GM23338 (cell line): ENCODE data around the gene CEP19. TPM values are rescaled to one million over a fixed set of nuclear protein-coding genes. Genes with fewer than 3 reads are reported as not detected.

ENCODE experiments used
- ATAC-seq: fragments of 200-7000 bp; cut with Tn5 transposase; 3 replicates; pipeline ENCODE4 v1.9.1; 2020
- DNase-seq: peaks from one replicate; pipeline ENCODE4 v3.0.0-alpha.2; 2015; ENCODE audit warnings: low spot score
- H2AFZ ChIP-seq: fragments of 200-600 bp; sonication (generic); 2 replicates; pipeline ENCODE4 v1.8.0; 2016; ENCODE audit warnings: antibody characterized with exemption, mild to moderate bottlenecking, moderate library complexity
- H3F3A ChIP-seq: fragments of 200-600 bp; sonication (generic); replicated peaks from 2 replicates; pipeline ENCODE4 v1.8.0; 2017; ENCODE audit warnings: antibody characterized with exemption, mixed run types, low read depth
- H3K27ac ChIP-seq: fragments of 200-600 bp; sonication (generic); 2 replicates; pipeline ENCODE4 v1.6.1; 2016; ENCODE audit warnings: low read depth
- H3K27me3 ChIP-seq: fragments of 200-600 bp; sonication (generic); 2 replicates; pipeline ENCODE4 v1.8.0; 2016; ENCODE audit warnings: mild to moderate bottlenecking, mixed run types, moderate library complexity; ENCODE audit not compliant: insufficient read depth
- H3K36me3 ChIP-seq: fragments of 200-600 bp; sonication (generic); 2 replicates; pipeline ENCODE4 v1.8.0; 2016; ENCODE audit warnings: mild to moderate bottlenecking; ENCODE audit not compliant: insufficient read depth
- H3K4me1 ChIP-seq: fragments of 200-600 bp; sonication (generic); 2 replicates; pipeline ENCODE4 v1.8.0; 2016; ENCODE audit warnings: mild to moderate bottlenecking, moderate library complexity; ENCODE audit not compliant: insufficient read depth
- H3K4me2 ChIP-seq: fragments of 200-600 bp; sonication (generic); 2 replicates; pipeline ENCODE4 v1.7.1; 2017; ENCODE audit warnings: mixed run types
- H3K4me3 ChIP-seq: fragments of 200-600 bp; sonication (generic); 2 replicates; pipeline ENCODE4 v1.6.1; 2016; ENCODE audit warnings: mixed run types
- H3K79me2 ChIP-seq: fragments of 200-600 bp; sonication (generic); replicated peaks from 2 replicates; pipeline ENCODE4 v1.8.0; 2017; ENCODE audit warnings: mild to moderate bottlenecking; ENCODE audit not compliant: insufficient read depth
- H3K9me2 ChIP-seq: fragments of 200-600 bp; sonication (generic); 2 replicates; pipeline ENCODE4 v1.8.0; 2017; ENCODE audit not compliant: insufficient read depth
- H4K20me1 ChIP-seq: fragments of 200-600 bp; sonication (generic); replicated peaks from 2 replicates; pipeline ENCODE4 v1.8.0; 2017; ENCODE audit warnings: mild to moderate bottlenecking; ENCODE audit not compliant: insufficient read depth
- H3K27ac Mint-ChIP-seq: 2 replicates; pipeline ENCODE4 v1.8.0; 2020; ENCODE audit warnings: inconsistent platforms, mild to moderate bottlenecking, moderate library complexity, mixed read lengths
- H3K27me3 Mint-ChIP-seq: 3 replicates; pipeline ENCODE4 v1.8.0; 2022; ENCODE audit warnings: low read depth, mild to moderate bottlenecking, moderate library complexity, mixed read lengths, inconsistent platforms; ENCODE audit not compliant: insufficient read depth, poor library complexity
- H3K36me3 Mint-ChIP-seq: 3 replicates; pipeline ENCODE4 v1.8.0; 2021; ENCODE audit warnings: low read depth, mild to moderate bottlenecking, inconsistent platforms, moderate library complexity, mixed read lengths
- H3K4me1 Mint-ChIP-seq: 3 replicates; pipeline ENCODE4 v1.8.0; 2020; ENCODE audit warnings: mild to moderate bottlenecking, inconsistent platforms, mixed read lengths
- H3K4me3 Mint-ChIP-seq: 3 replicates; pipeline ENCODE4 v1.8.0; 2021; ENCODE audit warnings: moderate library complexity, mild to moderate bottlenecking, inconsistent platforms, mixed read lengths
- H3K9me3 Mint-ChIP-seq: 3 replicates; pipeline ENCODE4 v1.8.0; 2020; ENCODE audit warnings: moderate library complexity, mild to moderate bottlenecking, inconsistent platforms, mixed read lengths
- CTCF ChIP-seq, 2 experiments: fragments of 200-600 bp in 1 of 2; sonication (generic) in 1 of 2; conservative IDR thresholded peaks; 2 replicates each; pipeline versions ENCODE4 v1.5.1 to v1.6.1; 2016 to 2017; ENCODE audit warnings: antibody characterized with exemption in 2 of 2, low read depth in 2 of 2, mild to moderate bottlenecking in 2 of 2, moderate library complexity in 1 of 2
- JUNB ChIP-seq: IDR thresholded peaks from one replicate; pipeline ENCODE4 v1.6.1; 2016; ENCODE audit warnings: antibody characterized with exemption; ENCODE audit not compliant: unreplicated experiment
- NANOG ChIP-seq: IDR thresholded peaks from 2 replicates; pipeline ENCODE4 v1.6.1; 2016; ENCODE audit warnings: antibody characterized with exemption, borderline replicate concordance
- POLR2AphosphoS5 ChIP-seq: IDR thresholded peaks from 2 replicates; pipeline ENCODE4 v1.6.1; 2016; ENCODE audit warnings: antibody characterized with exemption, low read depth
- STAT1 ChIP-seq: IDR thresholded peaks from one replicate; pipeline ENCODE4 v1.6.1; 2016; ENCODE audit warnings: antibody characterized with exemption; ENCODE audit not compliant: unreplicated experiment
- ZNF462 ChIP-seq: fragments of 250-450 bp; sonication (Bioruptor Pico); IDR thresholded peaks from 2 replicates; pipeline ENCODE4 v1.5.0; 2020; ENCODE audit warnings: mild to moderate bottlenecking, moderate library complexity
- polyA plus RNA-seq: library from polyadenylated mRNA; unstranded; fragments of >200 nt; fragmentation: Nextera tagmentation; extraction: Ambion mirVana; gene quantifications from 2 replicates; pipeline ENCODE4 v1.2.1, GENCODE V29; 2016
- total RNA-seq: library from RNA; depleted of rRNA; stranded (reverse); fragments of >200 nt; shearing (Covaris generic); gene quantifications from 2 replicates; pipeline ENCODE4 v1.2.3, GENCODE V29; 2014

Gene CEP19
- total and polyA plus RNA-seq, 2 experiments from 2014 or later: 1.6 to 2.5 TPM

- TF ChIP-seq ZNF462 (CRISPR knock-in tag): no peak
Observed at GRCh38 chr3:196712514-196713413, 714 bp upstream of the CEP19 start (continued).

GRCh38 chr3:196708467-196708866 is 3.6 kb downstream of the CEP19 start:
- H3K9me2 ChIP-seq: no peaks in the 10 kb centered on the region
- Mint-ChIP-seq H3K4me3 (no peak overlapping the region), H3K27ac (no peak overlapping the region), H3K4me1 (peaks cover 4% of the 10 kb centered on the region), H3K27me3 (peaks cover 8% of the 10 kb centered on the region), H3K36me3 (no peaks in the 10 kb centered on the region), H3K9me3 (no peaks in the 10 kb centered on the region)
- H4K20me1 ChIP-seq: no peaks in the 10 kb centered on the region; the same call in 1 of the 2 replicates
- H3K36me3 ChIP-seq: no peaks in the 10 kb centered on the region
- no peak overlapping the region for H3K4me2 ChIP-seq
- DNase-seq (no peak), ATAC-seq (no peak)
- H3K4me1 ChIP-seq: no peaks in the 10 kb centered on the region; the same call in 1 of the 2 replicates
- no peaks in the 10 kb centered on the region; the same call in 1 of the 2 replicates for H3K79me2 ChIP-seq
- peaks cover 14% of the 10 kb centered on the region; the same call in 1 of the 2 replicates for H3K27me3 ChIP-seq
- H3K4me3 ChIP-seq: no peak overlapping the region
- no peak overlapping the region for H2AFZ ChIP-seq
- H3F3A ChIP-seq: peaks cover 11% of the 10 kb centered on the region; the same call in 1 of the 2 replicates
- H3K27ac ChIP-seq: no peak overlapping the region
- TF ChIP-seq STAT1 (no peak), JUNB (no peak), POLR2AphosphoS5 (no peak), ZNF462 (CRISPR knock-in tag) (no peak), NANOG (no peak), CTCF (conservative IDR thresholded peaks at IDR 0.05; ENCODE audit: low read depth in 2 of 2) (no peak)
